K562 (cell line): Measurements from ENCODE around the gene LMOD1. TPM values are rescaled to one million over a fixed set of nuclear protein-coding genes. Genes with fewer than 3 reads are reported as not detected.

Source experiments
- CBFA2T2 ChIP-seq: fragments of 450-650 bp; conservative IDR thresholded peaks from 2 replicates; pipeline ENCODE4 v1.6.1; 2017; ENCODE audit warnings: mild to moderate bottlenecking
- CBFA2T3 ChIP-seq: fragments of 450-650 bp; IDR thresholded peaks from 2 replicates; pipeline ENCODE4 v1.6.1; 2017
- CTBP1 ChIP-seq: fragments of 450-650 bp; IDR thresholded peaks from 2 replicates; pipeline ENCODE4 v1.6.1; 2016; ENCODE audit warnings: borderline replicate concordance
- E2F8 ChIP-seq: fragments of 450-650 bp; IDR thresholded peaks from 2 replicates; pipeline ENCODE4 v1.7.1; 2018; ENCODE audit warnings: mild to moderate bottlenecking, low read depth; ENCODE audit not compliant: partially characterized antibody
- ETV5 ChIP-seq: sonication (generic); formaldehyde crosslinking; IDR thresholded peaks from 2 replicates; pipeline ENCODE4 v1.4.0; 2020; ENCODE audit warnings: low read depth, mild to moderate bottlenecking, missing genetic modification reagents
- HDAC8 ChIP-seq: fragments of 450-650 bp; IDR thresholded peaks from 2 replicates; pipeline ENCODE4 v1.6.1; 2016; ENCODE audit warnings: mild to moderate bottlenecking, missing genetic modification characterization, moderate library complexity, missing compliant biosample characterization
- MAFG ChIP-seq: fragments of 450-650 bp; conservative IDR thresholded peaks from 2 replicates; pipeline ENCODE4 v1.6.1; 2016; ENCODE audit warnings: missing genetic modification characterization, missing compliant biosample characterization
- MTA1 ChIP-seq: fragments of 450-650 bp; IDR thresholded peaks from 2 replicates; pipeline ENCODE4 v1.6.1; 2017; ENCODE audit warnings: borderline replicate concordance
- NFE2 ChIP-seq: IDR thresholded peaks from 2 replicates; pipeline ENCODE4 v1.6.1; 2014; ENCODE audit warnings: antibody characterized with exemption, low read depth
- NR4A1 ChIP-seq, 2 experiments: fragments of 250-450 bp in 1 of 2; fragments of 450-650 bp in 1 of 2; sonication (Bioruptor Pico) in 1 of 2; IDR thresholded peaks; 2 replicates each; pipeline versions ENCODE4 v1.4.0 to v1.6.1; 2016 to 2020; ENCODE audit warnings: mild to moderate bottlenecking in 2 of 2, missing compliant biosample characterization in 1 of 2, missing genetic modification characterization in 1 of 2, moderate library complexity in 1 of 2
- POLR2B ChIP-seq: fragments of 450-650 bp; IDR thresholded peaks from 2 replicates; pipeline ENCODE4 v1.6.1; 2018; ENCODE audit warnings: low read depth; ENCODE audit not compliant: partially characterized antibody
- SRF ChIP-seq, 2 experiments: fragments of 250-450, 450-650 bp in 1 of 2; sonication (Bioruptor Pico) in 1 of 2; sonication (generic) in 1 of 2; formaldehyde crosslinking; IDR thresholded peaks; 2 replicates each; pipeline versions ENCODE4 v1.5.0 to v1.5.1; 2020 to 2022; ENCODE audit warnings: mild to moderate bottlenecking in 1 of 2, missing genetic modification reagents in 1 of 2
- XRCC3 ChIP-seq: fragments of 450-650 bp; IDR thresholded peaks from 2 replicates; pipeline ENCODE4 v1.6.1; 2017; ENCODE audit warnings: mild to moderate bottlenecking, moderate library complexity
- ZBTB40 ChIP-seq, 2 experiments: fragments of 450-650 bp in 1 of 2; sonication (generic) in 1 of 2; formaldehyde crosslinking in 1 of 2; IDR thresholded peaks; 2 replicates each; pipeline versions ENCODE4 v1.7.1 to v1.9.0; 2016 to 2022; ENCODE audit warnings: inconsistent platforms in 1 of 2, mild to moderate bottlenecking in 1 of 2, missing genetic modification reagents in 1 of 2
- ZNF57 ChIP-seq: fragments of 450-650 bp; formaldehyde crosslinking; IDR thresholded peaks from 2 replicates; pipeline ENCODE4 v1.4.0; 2020; ENCODE audit warnings: mild to moderate bottlenecking, moderate library complexity
- ZNF644 ChIP-seq: fragments of 200-800 bp; sonication (Bioruptor generic); IDR thresholded peaks from 2 replicates; pipeline ENCODE4 v1.6.1; 2016; ENCODE audit warnings: low read depth, missing genetic modification characterization, missing compliant biosample characterization
- polyA plus RNA-seq, 8 experiments: library from polyadenylated mRNA; depleted of rRNA in 4 of 8; stranded (reverse) in 5 of 8; unstranded in 3 of 8; fragments of >200 nt; fragmentation: Nextera tagmentation in 2 of 8; fragmentation: Illumina TruSeq in 1 of 8; extraction: Ambion mirVana in 2 of 8; extraction: Trizol in 1 of 8; gene quantifications; 2 replicates each; pipeline versions ENCODE4 v1.2.1 to v1.2.3, GENCODE V29; 2011 to 2014; ENCODE audit warnings: inconsistent platforms in 1 of 8, missing spikeins in 1 of 8
- total RNA-seq, 7 experiments: library from RNA; depleted of rRNA in 6 of 7; stranded (reverse); fragments of >200 nt in 6 of 7; fragmentation: Illumina TruSeq in 2 of 7; extraction: Trizol in 2 of 7; gene quantifications; 2 replicates each; pipeline versions ENCODE4 v1.2.1 to v1.2.3, GENCODE V29; 2011 to 2021; ENCODE audit warnings: low replicate concordance in 1 of 7

The LMOD1 gene
- total and polyA plus RNA-seq, 9 of the 15 experiments (the other 6 are each of a cell fraction or from before 2014, with no cell fraction given), result 0.03 to 0.54 (median 0.38) TPM; not detected in 1

- TF ChIP-seq ZBTB40 (IDR thresholded peaks at IDR 0.05), result no peak
- TF ChIP-seq ZBTB40 (CRISPR knock-in tag; IDR thresholded peaks at IDR 0.05), result no peak
- TF ChIP-seq ZNF644 (tag), result no peak
- TF ChIP-seq ETV5 (CRISPR knock-in tag), result 0 out of 2 replicates have a peak, but pooled peaks have one; percentile 22
- TF ChIP-seq CTBP1, result peak; percentile 33; the same call in 1 of the 2 replicates
- no peak for TF ChIP-seq HDAC8 (tag)
- TF ChIP-seq MAFG (tag), result peak; percentile 77
- TF ChIP-seq CBFA2T2, result no peak
- TF ChIP-seq MTA1, result no peak
- TF ChIP-seq E2F8, result no peak
- no peak for TF ChIP-seq XRCC3
- TF ChIP-seq NFE2, result peak; percentile 95
- no peak for TF ChIP-seq POLR2B
- no peak for TF ChIP-seq NR4A1 (CRISPR knock-in tag; IDR thresholded peaks at IDR 0.05)
- 0 out of 2 replicates have a peak, but pooled peaks have one; percentile 34 for TF ChIP-seq NR4A1 (tag; IDR thresholded peaks at IDR 0.05)
- peak in 1 of 2 experiments; percentile 31; a peak in 1 of 4 replicates for TF ChIP-seq SRF (CRISPR knock-in tag; IDR thresholded peaks at IDR 0.05)
- no peak for TF ChIP-seq ZNF57 (CRISPR knock-in tag)
- peak; percentile 37 for TF ChIP-seq CBFA2T3
These were observed 60.7 kb downstream of the LMOD1 start (continued) for GRCh38 chr1:201885531-201886075.
